GM18873 (cell line): ENCODE data around the gene ATP2B3.

Experiments used
- ATAC-seq: cut with Tn5 transposase; IDR thresholded peaks from one replicate; pipeline ENCODE4 v1.9.1; 2021; ENCODE audit warnings: mild to moderate bottlenecking, moderate library complexity, moderate number of reproducible peaks; ENCODE audit not compliant: unreplicated experiment, low FRiP score

Gene ATP2B3

GRCh38 chrX:153488231-153488914, 29.1 kb upstream of the ATP2B3 start:
- no peak for ATAC-seq

- ATAC-seq = no peak
Observed at GRCh38 chrX:153490217-153490930, 27.1 kb upstream of the ATP2B3 start.

GRCh38 chrX:153491351-153491914, 26.0 kb upstream of the ATP2B3 start:
- ATAC-seq = no peak

GRCh38 chrX:153491918-153492317, 25.5 kb upstream of the ATP2B3 start:
- ATAC-seq = no peak

- no peak for ATAC-seq
Observed at GRCh38 chrX:153492543-153492942, 24.9 kb upstream of the ATP2B3 start.

- no peak for ATAC-seq
Observed at GRCh38 chrX:153493085-153493484, 24.4 kb upstream of the ATP2B3 start.

GRCh38 chrX:153494061-153494460, 23.4 kb upstream of the ATP2B3 start:
- ATAC-seq = no peak

- ATAC-seq = no peak
Observed at GRCh38 chrX:153494541-153495361, 22.7 kb upstream of the ATP2B3 start, which contains the start of gene BGN. Gene BGN, plus strand, starts transcription at chrX:153494980. Its CDS starts 9,652 bp downstream, at chrX:153504632.

GRCh38 chrX:153495362-153495751, 22.1 kb upstream of the ATP2B3 start:
- no peak for ATAC-seq

GRCh38 chrX:153495903-153496589, 21.4 kb upstream of the ATP2B3 start:
- no peak for ATAC-seq

- no peak for ATAC-seq
Observed at GRCh38 chrX:153496590-153496959, 20.9 kb upstream of the ATP2B3 start.

GRCh38 chrX:153498453-153498852, 19.0 kb upstream of the ATP2B3 start:
- ATAC-seq = no peak

- no peak for ATAC-seq
Observed at GRCh38 chrX:153499341-153499740, 18.1 kb upstream of the ATP2B3 start.

GRCh38 chrX:153499876-153500275, 17.6 kb upstream of the ATP2B3 start:
- ATAC-seq = no peak

- no peak for ATAC-seq
Observed at GRCh38 chrX:153500676-153501280, 16.7 kb upstream of the ATP2B3 start.

- ATAC-seq = no peak
Observed at GRCh38 chrX:153501530-153501929, 15.9 kb upstream of the ATP2B3 start.

- ATAC-seq = no peak
Observed at GRCh38 chrX:153502131-153502530, 15.3 kb upstream of the ATP2B3 start.

- no peak for ATAC-seq
Observed at GRCh38 chrX:153502796-153503195, 14.6 kb upstream of the ATP2B3 start.

- no peak for ATAC-seq
Observed at GRCh38 chrX:153504445-153505016, 12.9 kb upstream of the ATP2B3 start.

GRCh38 chrX:153505361-153505760, 12.1 kb upstream of the ATP2B3 start:
- no peak for ATAC-seq
